GM12874 (cell line): Measurements from ENCODE around the gene LAMA2.

Source experiments
- CTCF ChIP-seq: IDR thresholded peaks from 2 replicates; pipeline ENCODE4 v1.5.1; 2011; ENCODE audit warnings: low read depth, mild to moderate bottlenecking, control low read depth, low read length, moderate library complexity; ENCODE audit not compliant: insufficient read depth

The LAMA2 gene

GRCh38 chr6:129047834-129048233 lies 164.9 kb downstream of the LAMA2 start:
- TF ChIP-seq CTCF = no peak

GRCh38 chr6:129050086-129050485 lies 167.1 kb downstream of the LAMA2 start:
- no peak for TF ChIP-seq CTCF

GRCh38 chr6:129055796-129056195 lies 172.9 kb downstream of the LAMA2 start:
- TF ChIP-seq CTCF = no peak

GRCh38 chr6:129059650-129060049 lies 176.7 kb downstream of the LAMA2 start:
- no peak for TF ChIP-seq CTCF

GRCh38 chr6:129069006-129069405 lies 186.1 kb downstream of the LAMA2 start:
- no peak for TF ChIP-seq CTCF

GRCh38 chr6:129073051-129073450 lies 190.1 kb downstream of the LAMA2 start:
- no peak for TF ChIP-seq CTCF

GRCh38 chr6:129073691-129074395 lies 190.9 kb downstream of the LAMA2 start:
- TF ChIP-seq CTCF = no peak

GRCh38 chr6:129084406-129084805 lies 201.5 kb downstream of the LAMA2 start:
- TF ChIP-seq CTCF = no peak
